ENCODE measurements around the gene CD226. TPM values are rescaled to one million over a fixed set of nuclear protein-coding genes. Genes with fewer than 3 reads are reported as not detected.
"Not testable (repeated sequence)": the region's sequence is repeated elsewhere in the genome, so short reads cannot be mapped to it uniquely, and the experiment has no call there.

The CD226 gene
- total RNA-seq, 1 donor from 2014 or later: 134 TPM

DNA sequence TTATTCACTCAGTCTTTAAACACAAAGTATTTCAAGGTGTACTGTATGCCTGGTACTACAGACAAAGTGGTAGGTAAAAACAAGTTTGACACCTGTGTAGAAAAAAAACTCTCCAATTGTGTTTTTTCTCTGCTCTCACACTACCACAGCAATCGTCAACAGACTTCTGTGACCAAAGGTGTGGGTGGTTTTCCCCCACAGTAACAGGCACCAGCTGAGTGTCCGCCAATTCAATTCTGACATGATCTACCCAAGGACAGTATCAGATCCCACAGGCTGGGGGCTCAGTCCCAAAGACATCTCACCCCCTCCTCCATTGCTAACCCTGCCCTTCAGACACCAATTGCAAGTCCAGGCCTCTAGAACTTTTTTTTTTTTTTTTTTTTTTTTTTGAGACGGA is 71.2 kb downstream of the CD226 start:
- intact Hi-C loops (cut with micrococcal nuclease): no loop called here
- H3K9me3 Mint-ChIP-seq: no peaks in the 10 kb centered on the region
- no peak for DNase-seq (ENCODE audit: low spot score)
- no peak overlapping the region for H3K4me3 Mint-ChIP-seq
- H3K27ac Mint-ChIP-seq: no peak overlapping the region
- H3K36me3 Mint-ChIP-seq (ENCODE audit: low read depth): peaks cover 57% of the 10 kb centered on the region
- peaks cover 42% of the 10 kb centered on the region for H3K4me1 Mint-ChIP-seq (ENCODE audit: low read depth)
- H3K27me3 Mint-ChIP-seq (ENCODE audit: insufficient read depth): no peaks in the 10 kb centered on the region

DNA sequence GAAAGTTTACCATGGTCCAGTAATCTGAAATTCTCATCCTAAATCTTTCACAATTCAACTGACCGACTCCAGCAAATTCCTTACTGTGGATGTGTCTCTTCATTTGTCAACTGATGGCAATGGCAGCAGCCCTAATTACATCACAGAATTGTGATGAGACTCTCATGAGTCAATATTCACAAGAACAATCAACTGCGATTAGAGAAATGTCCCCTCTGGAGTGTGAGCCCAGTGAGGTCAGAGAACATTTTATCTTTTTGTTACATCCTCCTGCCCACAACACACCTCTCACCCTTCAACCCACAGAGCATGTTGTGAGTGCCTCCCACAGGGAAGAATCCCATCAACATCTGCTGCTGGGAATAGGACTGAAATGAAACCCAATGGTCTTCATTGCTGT is 73.6 kb downstream of the CD226 start:
- DNase-seq (ENCODE audit: low spot score): no peak
- Mint-ChIP-seq H3K9me3 (no peaks in the 10 kb centered on the region), H3K27ac (peak overlapping the region; percentile 27), H3K36me3 (ENCODE audit: low read depth) (peaks cover 56% of the 10 kb centered on the region), H3K4me1 (ENCODE audit: low read depth) (peaks cover 41% of the 10 kb centered on the region), H3K27me3 (ENCODE audit: insufficient read depth) (no peaks in the 10 kb centered on the region), H3K4me3 (no peak overlapping the region)
- intact Hi-C loops (cut with micrococcal nuclease): no loop called here

DNA sequence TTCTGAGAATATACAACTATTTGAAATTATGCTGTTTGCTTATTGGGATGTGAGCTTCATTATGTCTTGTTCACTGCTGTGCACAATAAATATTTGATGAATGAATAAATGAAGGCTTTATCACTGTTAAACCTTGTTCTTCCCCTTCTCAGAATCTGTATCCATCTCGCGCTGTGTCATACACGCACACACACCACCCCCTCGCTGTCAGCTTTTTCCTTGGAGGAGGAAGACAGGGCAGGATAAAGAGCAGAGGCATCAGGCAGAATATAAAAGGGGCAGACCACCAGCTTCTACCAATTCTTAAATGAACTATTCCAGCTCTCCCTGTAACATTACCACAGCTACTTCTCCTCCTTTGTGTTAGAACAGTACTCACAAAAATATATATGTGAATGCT is 75.0 kb downstream of the CD226 start:
- H3K27me3 Mint-ChIP-seq (ENCODE audit: insufficient read depth): no peaks in the 10 kb centered on the region
- no peak for DNase-seq (ENCODE audit: low spot score)
- intact Hi-C loops (cut with micrococcal nuclease): no loop called here
- peaks cover 34% of the 10 kb centered on the region for H3K4me1 Mint-ChIP-seq (ENCODE audit: low read depth)
- H3K36me3 Mint-ChIP-seq (ENCODE audit: low read depth): peaks cover 48% of the 10 kb centered on the region
- H3K27ac Mint-ChIP-seq: no peak overlapping the region
- no peak overlapping the region for H3K4me3 Mint-ChIP-seq
- H3K9me3 Mint-ChIP-seq: no peaks in the 10 kb centered on the region

DNA sequence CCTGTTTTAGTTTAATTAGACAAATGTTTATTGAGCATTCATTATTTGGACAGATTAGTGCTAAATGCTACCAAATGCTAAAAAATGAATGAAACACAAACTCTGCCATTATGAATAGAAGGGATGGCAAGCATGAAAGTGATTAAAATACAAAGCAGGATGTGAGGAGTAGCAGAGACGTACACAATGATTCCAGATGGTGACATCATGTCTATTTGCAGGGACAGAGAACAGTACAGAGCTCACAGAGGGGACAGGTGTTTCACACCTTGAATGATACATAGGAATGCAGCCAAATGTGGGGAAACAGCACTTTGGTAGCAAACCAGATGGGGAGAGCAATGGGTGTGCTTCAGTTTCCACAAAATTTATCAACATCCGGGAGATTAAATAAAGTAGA is 76.3 kb downstream of the CD226 start:
- peak overlapping the region; percentile 42 for H3K27ac Mint-ChIP-seq
- peaks cover 34% of the 10 kb centered on the region for H3K4me1 Mint-ChIP-seq (ENCODE audit: low read depth)
- DNase-seq (ENCODE audit: low spot score): no peak
- no peak overlapping the region for H3K4me3 Mint-ChIP-seq
- peaks cover 53% of the 10 kb centered on the region for H3K36me3 Mint-ChIP-seq (ENCODE audit: low read depth)
- no peaks in the 10 kb centered on the region for H3K27me3 Mint-ChIP-seq (ENCODE audit: insufficient read depth)
- no peaks in the 10 kb centered on the region for H3K9me3 Mint-ChIP-seq
- intact Hi-C loops (cut with micrococcal nuclease): no loop called here

DNA sequence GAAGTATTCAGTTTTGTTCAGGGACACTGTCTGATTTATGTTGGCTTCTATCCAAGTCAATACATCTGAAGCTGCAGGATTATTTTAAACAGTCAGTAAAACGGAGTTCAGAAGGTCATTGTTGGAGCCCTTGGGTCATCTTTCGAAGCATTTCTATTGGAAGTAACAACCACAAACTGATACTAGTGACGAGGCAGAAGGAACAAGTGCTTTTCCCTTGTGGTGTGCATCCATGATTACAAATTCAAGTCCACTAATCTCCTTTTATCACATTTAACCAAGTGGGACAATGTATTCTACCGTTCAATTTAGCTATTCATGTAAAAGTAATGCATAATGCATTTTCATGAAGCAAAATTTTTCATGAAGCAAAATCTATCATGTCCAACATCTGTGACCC is 76.9 kb downstream of the CD226 start:
- peaks cover 58% of the 10 kb centered on the region for H3K36me3 Mint-ChIP-seq (ENCODE audit: low read depth)
- peaks cover 33% of the 10 kb centered on the region for H3K4me1 Mint-ChIP-seq (ENCODE audit: low read depth)
- H3K4me3 Mint-ChIP-seq: no peak overlapping the region
- no peaks in the 10 kb centered on the region for H3K27me3 Mint-ChIP-seq (ENCODE audit: insufficient read depth)
- no peak for DNase-seq (ENCODE audit: low spot score)
- H3K9me3 Mint-ChIP-seq: no peaks in the 10 kb centered on the region
- H3K27ac Mint-ChIP-seq: no peak overlapping the region
- intact Hi-C loops (cut with micrococcal nuclease): no loop called here

DNA sequence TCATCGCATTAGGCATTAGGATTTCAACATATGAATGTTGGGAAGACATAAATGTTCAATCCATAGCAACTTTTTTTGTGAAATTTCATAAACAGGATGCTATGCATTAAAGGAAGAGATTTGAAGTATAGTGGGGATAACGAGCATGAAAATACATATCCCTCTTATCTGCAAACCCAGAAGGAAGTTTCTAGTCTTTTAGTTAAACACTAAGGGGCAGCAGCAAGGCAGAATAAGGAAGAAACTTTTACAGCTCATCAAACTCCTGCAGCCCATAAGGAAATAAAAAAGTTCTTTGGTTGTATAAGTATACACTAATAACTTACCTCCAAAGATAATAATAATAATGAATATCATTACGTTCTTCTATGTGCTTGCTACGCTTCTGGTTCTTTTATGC is 81.5 kb downstream of the CD226 start:
- DNase-seq (ENCODE audit: low spot score): no peak
- Mint-ChIP-seq H3K36me3 (ENCODE audit: low read depth) (peaks cover 61% of the 10 kb centered on the region), H3K27ac (no peak overlapping the region)

DNA sequence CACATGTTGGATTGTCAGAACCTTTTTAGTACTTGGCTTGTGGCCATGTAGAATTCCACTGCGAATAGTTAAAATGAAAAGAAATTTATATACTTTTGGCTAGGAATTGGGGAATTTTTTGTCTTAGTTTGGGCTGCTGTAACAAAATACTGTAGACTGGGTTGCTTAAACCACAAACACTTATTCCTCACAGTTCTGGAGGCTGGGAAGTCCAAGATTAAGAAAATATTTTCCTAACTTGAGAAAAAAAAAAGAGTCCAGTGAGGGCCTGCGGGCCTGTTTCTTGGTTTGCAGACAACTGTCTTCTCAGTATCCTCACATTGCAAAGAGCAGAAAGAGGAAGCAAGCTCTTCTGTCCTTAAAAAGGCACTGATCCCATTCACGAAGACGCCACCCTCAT is 81.9 kb downstream of the CD226 start:
- DNase-seq (ENCODE audit: low spot score): no peak
- no peaks in the 10 kb centered on the region for H3K27me3 Mint-ChIP-seq (ENCODE audit: insufficient read depth)
- H3K4me3 Mint-ChIP-seq: no peak overlapping the region
- intact Hi-C loops (cut with micrococcal nuclease): no loop called here
- no peak overlapping the region for H3K27ac Mint-ChIP-seq
- H3K36me3 Mint-ChIP-seq (ENCODE audit: low read depth): peaks cover 58% of the 10 kb centered on the region
- H3K9me3 Mint-ChIP-seq: peaks cover 4% of the 10 kb centered on the region
- H3K4me1 Mint-ChIP-seq (ENCODE audit: low read depth): peaks cover 4% of the 10 kb centered on the region

More for the DNA sequence above, 81.5 kb downstream of the CD226 start:
- Mint-ChIP-seq H3K9me3 (peaks cover 4% of the 10 kb centered on the region), H3K27me3 (ENCODE audit: insufficient read depth) (no peaks in the 10 kb centered on the region), H3K4me1 (ENCODE audit: low read depth) (peaks cover 8% of the 10 kb centered on the region), H3K4me3 (no peak overlapping the region)
- intact Hi-C loops (cut with micrococcal nuclease): no loop called here

DNA sequence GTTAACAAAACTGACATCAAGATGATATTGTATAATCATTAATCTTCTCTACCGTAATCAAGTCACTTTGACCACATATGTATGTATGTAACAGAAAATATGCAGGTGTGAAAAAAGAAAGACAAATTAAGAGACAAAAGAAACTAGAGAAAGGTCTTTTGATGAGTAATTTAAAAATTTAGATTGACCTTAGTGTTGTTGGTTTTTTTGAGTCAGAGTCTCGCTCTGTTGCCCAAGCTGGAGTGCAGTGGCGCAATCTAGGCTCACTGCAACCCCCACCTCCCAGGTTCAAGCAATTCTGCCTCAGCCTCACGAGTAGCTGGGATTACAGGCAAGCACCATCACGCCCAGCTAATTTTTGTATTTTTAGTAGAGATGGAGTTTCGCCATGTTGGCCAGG is 82.9 kb downstream of the CD226 start:
- H3K27ac Mint-ChIP-seq; H3K4me1 Mint-ChIP-seq (ENCODE audit: low read depth); intact Hi-C loops (cut with micrococcal nuclease); H3K27me3 Mint-ChIP-seq (ENCODE audit: insufficient read depth); DNase-seq (ENCODE audit: low spot score); H3K4me3 Mint-ChIP-seq; H3K9me3 Mint-ChIP-seq: not testable (repeated sequence)
- H3K36me3 Mint-ChIP-seq (ENCODE audit: low read depth): peaks cover 60% of the 10 kb centered on the region

DNA sequence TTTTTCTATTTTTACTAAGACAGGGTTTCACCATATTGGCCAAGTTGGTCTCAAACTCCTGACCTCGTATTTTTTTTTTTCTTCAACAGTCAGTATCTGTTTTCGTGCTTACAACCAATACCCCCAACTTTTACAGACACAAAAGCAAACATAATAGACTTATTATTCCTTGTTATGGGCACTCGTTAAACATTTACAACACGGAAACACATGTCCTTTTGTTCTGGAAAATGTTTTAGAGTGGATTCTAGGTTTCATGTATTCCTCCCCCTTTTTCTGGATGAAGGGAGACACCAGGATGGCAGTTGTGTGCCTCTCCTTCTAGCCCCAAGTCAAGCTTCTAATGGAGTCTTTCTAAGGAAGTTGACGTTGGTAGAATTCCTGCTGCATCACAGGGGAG is 88.8 kb downstream of the CD226 start:
- Mint-ChIP-seq H3K4me3 (no peak overlapping the region), H3K9me3 (no peaks in the 10 kb centered on the region), H3K27ac (no peak overlapping the region), H3K27me3 (ENCODE audit: insufficient read depth) (no peaks in the 10 kb centered on the region), H3K36me3 (ENCODE audit: low read depth) (peaks cover 49% of the 10 kb centered on the region), H3K4me1 (ENCODE audit: low read depth) (no peaks in the 10 kb centered on the region)
- no peak for DNase-seq (ENCODE audit: low spot score)
- intact Hi-C loops (cut with micrococcal nuclease): no loop called here

DNA sequence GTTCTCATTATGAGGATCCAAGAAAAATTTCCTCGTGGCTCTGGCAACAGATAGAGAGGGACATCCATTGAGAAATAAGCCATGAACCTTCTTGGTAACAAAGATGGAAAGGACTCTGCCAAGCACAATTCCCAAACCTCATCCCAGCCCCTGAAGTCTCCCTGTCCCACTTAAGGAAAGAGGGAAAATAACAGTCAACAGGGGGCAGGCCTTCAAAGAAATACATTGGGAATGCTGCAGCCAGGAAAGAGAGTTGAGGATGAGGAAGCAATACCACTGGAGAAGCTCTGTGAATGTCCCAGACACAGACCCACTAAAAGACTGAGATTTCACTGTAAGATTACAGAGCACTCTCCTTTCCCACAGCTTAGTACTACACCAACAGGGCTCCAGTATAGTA is 93.2 kb downstream of the CD226 start:
- H3K9me3 Mint-ChIP-seq: no peaks in the 10 kb centered on the region
- no peaks in the 10 kb centered on the region for H3K4me1 Mint-ChIP-seq (ENCODE audit: low read depth)
- H3K4me3 Mint-ChIP-seq: no peak overlapping the region
- intact Hi-C loops (cut with micrococcal nuclease): no loop called here
- H3K27ac Mint-ChIP-seq: no peak overlapping the region
- no peaks in the 10 kb centered on the region for H3K27me3 Mint-ChIP-seq (ENCODE audit: insufficient read depth)
- no peak for DNase-seq (ENCODE audit: low spot score)
- H3K36me3 Mint-ChIP-seq (ENCODE audit: low read depth): peaks cover 34% of the 10 kb centered on the region

DNA sequence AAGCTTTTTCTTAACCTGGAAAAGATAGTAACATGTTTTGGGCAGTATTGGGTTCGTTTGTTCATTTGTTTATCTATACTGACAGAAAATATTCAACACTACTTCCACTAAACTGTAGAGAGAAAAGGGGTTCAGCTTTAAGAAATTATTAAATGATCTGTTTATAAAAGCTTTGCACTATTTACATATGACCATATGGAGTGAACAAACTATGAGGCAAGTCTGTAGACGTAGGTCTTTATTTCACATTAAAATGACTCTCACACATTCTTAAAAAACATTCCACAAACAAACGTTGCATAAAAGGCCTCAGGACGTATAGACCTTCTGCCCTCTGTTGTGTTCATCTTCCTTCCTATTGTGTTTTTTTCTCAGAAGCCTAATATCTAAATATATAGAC is 94.6 kb downstream of the CD226 start:
- H3K27me3 Mint-ChIP-seq (ENCODE audit: insufficient read depth): no peaks in the 10 kb centered on the region
- H3K9me3 Mint-ChIP-seq: no peaks in the 10 kb centered on the region
- H3K27ac Mint-ChIP-seq: no peak overlapping the region
- H3K4me3 Mint-ChIP-seq: no peak overlapping the region
- DNase-seq (ENCODE audit: low spot score): no peak
- intact Hi-C loops (cut with micrococcal nuclease): no loop called here
- peaks cover 28% of the 10 kb centered on the region for H3K36me3 Mint-ChIP-seq (ENCODE audit: low read depth)
- H3K4me1 Mint-ChIP-seq (ENCODE audit: low read depth): no peaks in the 10 kb centered on the region

DNA sequence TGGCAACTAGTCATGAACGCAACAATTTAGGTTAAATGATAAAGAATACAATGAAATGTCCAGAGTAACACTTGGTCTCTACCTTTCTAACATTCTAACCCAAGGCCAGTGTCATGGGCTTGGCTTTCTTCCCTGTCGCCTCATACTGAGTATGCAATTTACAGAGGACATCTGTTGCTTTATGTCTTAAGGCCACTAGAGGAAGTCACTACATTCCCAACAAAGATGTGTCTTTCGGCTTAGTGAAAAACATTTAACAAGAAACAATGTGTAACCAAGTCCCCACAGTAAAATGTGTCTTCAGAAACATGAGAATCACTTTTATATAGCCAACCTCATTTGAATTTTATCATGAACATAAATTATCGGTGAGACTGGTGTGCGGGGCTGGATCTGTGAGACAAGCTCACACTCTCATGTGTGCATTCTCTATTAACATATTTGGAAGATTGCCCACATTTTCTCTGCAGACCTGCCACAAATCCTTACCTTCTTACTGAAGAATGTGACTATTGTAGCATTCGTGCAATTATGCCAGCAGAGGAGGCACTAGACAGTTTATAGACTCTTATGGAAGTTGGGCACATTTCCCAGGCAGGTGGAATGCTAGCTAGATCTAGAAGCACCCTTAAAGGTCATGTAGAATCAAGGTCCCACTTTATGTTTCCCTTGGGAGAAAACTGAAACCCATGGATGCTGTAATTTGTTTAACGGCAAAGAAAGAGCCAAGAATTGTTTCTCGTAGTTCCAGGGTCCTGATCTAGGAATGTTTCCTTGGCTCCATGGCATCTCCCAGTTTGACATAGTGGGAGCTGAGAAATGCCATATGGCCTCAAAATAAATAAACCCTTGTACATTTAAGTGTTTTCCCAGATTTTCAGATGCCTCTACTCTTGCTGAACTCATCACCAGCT is 101.8 kb downstream of the CD226 start:
- intact Hi-C loops (cut with micrococcal nuclease): loop anchor here (1.0 to 2.0 kb wide), 2 partner anchors 39 to 226 kb away; no protein-coding TSS in a partner anchor
- Mint-ChIP-seq H3K4me1 (ENCODE audit: low read depth) (no peaks in the 10 kb centered on the region), H3K9me3 (no peaks in the 10 kb centered on the region), H3K27me3 (ENCODE audit: insufficient read depth) (peaks cover 2% of the 10 kb centered on the region), H3K27ac (no peak overlapping the region), H3K36me3 (ENCODE audit: low read depth) (no peaks in the 10 kb centered on the region), H3K4me3 (no peak overlapping the region)
- DNase-seq (ENCODE audit: low spot score): no peak

DNA sequence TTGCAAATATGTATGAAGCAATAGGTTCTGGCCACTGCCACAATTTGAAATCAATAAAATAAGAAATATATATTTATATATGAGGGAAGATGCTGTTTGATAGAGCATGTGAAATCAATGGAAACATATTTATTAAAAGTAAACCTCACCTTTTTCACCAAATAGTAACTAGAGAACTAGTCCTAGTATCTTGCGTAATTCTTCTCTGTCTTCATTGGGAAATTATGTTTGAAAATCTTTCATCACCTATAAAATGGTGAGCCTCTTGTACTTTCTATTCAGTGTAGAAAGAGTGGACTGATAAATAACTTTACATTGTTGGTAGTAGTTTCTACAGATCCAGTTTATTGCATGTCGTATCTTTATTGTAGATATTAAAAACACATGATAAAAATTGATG is 103.0 kb downstream of the CD226 start:
- Mint-ChIP-seq H3K4me1 (ENCODE audit: low read depth) (no peaks in the 10 kb centered on the region), H3K36me3 (ENCODE audit: low read depth) (no peaks in the 10 kb centered on the region), H3K4me3 (no peak overlapping the region), H3K27ac (no peak overlapping the region), H3K27me3 (ENCODE audit: insufficient read depth) (peaks cover 2% of the 10 kb centered on the region), H3K9me3 (no peaks in the 10 kb centered on the region)
- intact Hi-C loops (cut with micrococcal nuclease): loop anchor here (1.0 kb wide), 1 partner anchor 228 kb away; no protein-coding TSS in a partner anchor
- no peak for DNase-seq (ENCODE audit: low spot score)
